SU-DHL-6 (cell line): ENCODE data around the gene RGS7.

Experiments used
- H2AFZ ChIP-seq: fragments of 200-600 bp; sonication (generic); 2 replicates; pipeline ENCODE4 v1.6.1; 2014; ENCODE audit warnings: low read depth, mild to moderate bottlenecking, moderate library complexity, mixed read lengths, antibody characterized with exemption, low read length; ENCODE audit not compliant: severe bottlenecking
- H3F3A ChIP-seq: fragments of 200-600 bp; shearing (Covaris generic); 2 replicates; pipeline ENCODE4 v1.6.0; 2016; ENCODE audit warnings: antibody characterized with exemption, mild to moderate bottlenecking; ENCODE audit not compliant: insufficient read depth
- H3K27ac ChIP-seq: fragments of 200-600 bp; sonication (generic); 2 replicates; pipeline ENCODE4 v1.5.1; 2016; ENCODE audit warnings: low read depth, mild to moderate bottlenecking, low read length, moderate library complexity, mixed read lengths
- H3K27me3 ChIP-seq: fragments of 200-600 bp; sonication (generic), shearing (Covaris generic); 2 replicates; pipeline ENCODE4 v1.6.0; 2014; ENCODE audit warnings: mild to moderate bottlenecking, low read length
- H3K36me3 ChIP-seq: fragments of 200-600 bp; sonication (generic); 2 replicates; pipeline ENCODE4 v1.6.1; 2014; ENCODE audit warnings: mild to moderate bottlenecking, low read length, mixed read lengths
- H3K4me2 ChIP-seq: fragments of 300-600, 200-600 bp; shearing (Covaris generic), sonication (generic); 2 replicates; pipeline ENCODE4 v1.6.0; 2014; ENCODE audit warnings: low read length, low read depth, mild to moderate bottlenecking; ENCODE audit not compliant: poor library complexity, severe bottlenecking
- H3K4me3 ChIP-seq: fragments of 200-600 bp; sonication (generic); 2 replicates; pipeline ENCODE4 v1.5.1; 2014; ENCODE audit warnings: antibody characterized with exemption, low read length, mild to moderate bottlenecking, mixed read lengths; ENCODE audit not compliant: insufficient read depth, poor library complexity, severe bottlenecking
- H3K79me2 ChIP-seq: fragments of 200-600 bp; sonication (generic); 2 replicates; pipeline ENCODE4 v1.6.1; 2014; ENCODE audit warnings: mild to moderate bottlenecking, low read length, moderate library complexity; ENCODE audit not compliant: insufficient read depth
- H3K9ac ChIP-seq: fragments of 200-600 bp; sonication (generic); 2 replicates; pipeline ENCODE4 v1.7.0; 2014; ENCODE audit warnings: mild to moderate bottlenecking, low read length
- H3K9me2 ChIP-seq: fragments of 200-600 bp; sonication (generic); replicated peaks from 2 replicates; pipeline ENCODE4 v1.6.1; 2014; ENCODE audit warnings: low read length; ENCODE audit not compliant: insufficient read depth
- H3K9me3 ChIP-seq: fragments of 200-600 bp; sonication (generic); 2 replicates; pipeline ENCODE4 v1.6.1; 2014; ENCODE audit warnings: low read length, mixed read lengths; ENCODE audit not compliant: insufficient read depth
- H4K20me1 ChIP-seq: fragments of 200-600 bp; sonication (generic); 2 replicates; pipeline ENCODE4 v1.6.1; 2014; ENCODE audit warnings: low read depth, mild to moderate bottlenecking, antibody characterized with exemption, low read length, moderate library complexity, mixed read lengths
- EZH2phosphoT487 ChIP-seq: fragments of 200-600 bp; sonication (generic), shearing (Covaris generic); conservative IDR thresholded peaks from 2 replicates; pipeline ENCODE4 v1.6.1; 2018; ENCODE audit warnings: mild to moderate bottlenecking, antibody characterized with exemption, low read length, moderate library complexity, mixed read lengths
- TF ChIP-seq, protein P1 (sequence below): fragments of 200-600 bp; sonication (generic); IDR thresholded peaks from one replicate; pipeline ENCODE4 v1.5.1; 2017; ENCODE audit warnings: antibody characterized with exemption, mild to moderate bottlenecking, low read length, moderate library complexity; ENCODE audit not compliant: insufficient read depth, poor library complexity, severe bottlenecking

Gene RGS7

DNA sequence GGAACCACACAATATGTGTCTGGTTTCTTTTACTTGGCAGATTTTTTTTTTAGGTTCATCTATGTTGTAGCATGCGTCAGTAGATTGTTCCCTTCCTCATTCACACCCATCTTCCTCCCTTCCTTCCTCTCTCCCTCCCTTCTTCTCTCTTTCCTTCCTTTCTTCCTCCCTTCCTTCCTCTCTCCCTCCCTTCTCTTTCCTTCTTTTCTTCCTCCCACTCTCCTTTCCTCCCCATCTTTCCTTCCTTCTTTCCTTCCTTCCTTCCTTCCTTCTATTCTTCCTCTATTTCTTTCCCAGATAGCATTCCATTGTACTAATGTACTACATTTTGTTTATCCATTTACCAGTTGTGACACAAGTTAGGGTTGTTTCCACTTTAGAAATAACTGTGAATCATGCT is 218.0 kb downstream of the RGS7 start:
- no peaks in the 10 kb centered on the region for H3K79me2 ChIP-seq
- no peak overlapping the region for H2AFZ ChIP-seq
- H3K36me3 ChIP-seq = no peaks in the 10 kb centered on the region
- no peak overlapping the region for H3K27ac ChIP-seq
- no peaks in the 10 kb centered on the region for H3K9me3 ChIP-seq
- TF ChIP-seq, protein P1, sequence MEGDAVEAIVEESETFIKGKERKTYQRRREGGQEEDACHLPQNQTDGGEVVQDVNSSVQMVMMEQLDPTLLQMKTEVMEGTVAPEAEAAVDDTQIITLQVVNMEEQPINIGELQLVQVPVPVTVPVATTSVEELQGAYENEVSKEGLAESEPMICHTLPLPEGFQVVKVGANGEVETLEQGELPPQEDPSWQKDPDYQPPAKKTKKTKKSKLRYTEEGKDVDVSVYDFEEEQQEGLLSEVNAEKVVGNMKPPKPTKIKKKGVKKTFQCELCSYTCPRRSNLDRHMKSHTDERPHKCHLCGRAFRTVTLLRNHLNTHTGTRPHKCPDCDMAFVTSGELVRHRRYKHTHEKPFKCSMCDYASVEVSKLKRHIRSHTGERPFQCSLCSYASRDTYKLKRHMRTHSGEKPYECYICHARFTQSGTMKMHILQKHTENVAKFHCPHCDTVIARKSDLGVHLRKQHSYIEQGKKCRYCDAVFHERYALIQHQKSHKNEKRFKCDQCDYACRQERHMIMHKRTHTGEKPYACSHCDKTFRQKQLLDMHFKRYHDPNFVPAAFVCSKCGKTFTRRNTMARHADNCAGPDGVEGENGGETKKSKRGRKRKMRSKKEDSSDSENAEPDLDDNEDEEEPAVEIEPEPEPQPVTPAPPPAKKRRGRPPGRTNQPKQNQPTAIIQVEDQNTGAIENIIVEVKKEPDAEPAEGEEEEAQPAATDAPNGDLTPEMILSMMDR = no peak
- TF ChIP-seq EZH2phosphoT487 = no peak
- no peaks in the 10 kb centered on the region for H3K27me3 ChIP-seq
- H3K4me3 ChIP-seq = no peak overlapping the region
- H3K4me2 ChIP-seq = no peak overlapping the region
- no peaks in the 10 kb centered on the region for H4K20me1 ChIP-seq
- H3K9me2 ChIP-seq = no peaks in the 10 kb centered on the region; the same call in 1 of the 2 replicates
- no peaks in the 10 kb centered on the region for H3F3A ChIP-seq
- H3K9ac ChIP-seq = no peak overlapping the region

DNA sequence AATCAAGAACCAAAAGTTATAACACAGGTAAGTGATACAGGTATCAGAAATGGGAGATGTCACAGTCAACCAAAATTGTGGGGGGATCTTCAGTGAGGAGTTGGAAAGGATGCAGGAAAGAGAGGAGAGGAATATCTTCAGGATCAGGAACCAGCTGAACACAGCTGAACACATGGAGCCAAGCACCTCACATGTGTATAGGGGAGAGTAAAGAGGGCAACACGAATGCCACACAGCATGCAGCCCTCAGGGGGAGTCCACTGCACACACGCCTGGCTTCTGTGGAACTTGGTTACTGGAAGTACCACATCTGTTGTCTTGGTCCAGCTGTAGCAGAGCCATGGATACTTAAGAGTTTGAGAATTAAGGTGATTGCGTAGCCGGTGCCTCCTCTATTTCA is 218.8 kb downstream of the RGS7 start:
- Histone ChIP-seq H2AFZ (no peak overlapping the region), H3K36me3 (no peaks in the 10 kb centered on the region), H3K4me3 (no peak overlapping the region), H4K20me1 (no peaks in the 10 kb centered on the region), H3K9me3 (no peaks in the 10 kb centered on the region), H3K9me2 (no peaks in the 10 kb centered on the region; the same call in 1 of the 2 replicates), H3K27me3 (no peaks in the 10 kb centered on the region), H3K79me2 (no peaks in the 10 kb centered on the region), H3K4me2 (no peak overlapping the region), H3F3A (no peaks in the 10 kb centered on the region), H3K27ac (no peak overlapping the region), H3K9ac (no peak overlapping the region)
- TF ChIP-seq EZH2phosphoT487 = no peak
- TF ChIP-seq, protein P1 = no peak

- H3K27me3 ChIP-seq = no peaks in the 10 kb centered on the region
- H3K9me2 ChIP-seq = no peaks in the 10 kb centered on the region
- no peaks in the 10 kb centered on the region for H3K36me3 ChIP-seq
- no peaks in the 10 kb centered on the region for H3K9me3 ChIP-seq
- no peak overlapping the region for H2AFZ ChIP-seq
- H3K9ac ChIP-seq = no peak overlapping the region
- no peaks in the 10 kb centered on the region for H3F3A ChIP-seq
- no peak overlapping the region for H3K4me2 ChIP-seq
- H3K4me3 ChIP-seq = no peak overlapping the region
- no peaks in the 10 kb centered on the region for H4K20me1 ChIP-seq
- no peak overlapping the region for H3K27ac ChIP-seq
- TF ChIP-seq, protein P1 = no peak
- TF ChIP-seq EZH2phosphoT487 = no peak
- H3K79me2 ChIP-seq = no peaks in the 10 kb centered on the region
Measured at GRCh38 chr1:241136389-241136788, 220.6 kb downstream of the RGS7 start.
